Vagina (tissue), 2 donors: ENCODE measurements around the gene YBX2. TPM values are rescaled to one million over a fixed set of nuclear protein-coding genes. Genes with fewer than 3 reads are reported as not detected.
A peak's percentile ranks its signal among the peaks of the same experiment; 100 is the strongest.

ENCODE experiments used
- DNase-seq, 2 donors: peaks; one replicate each; pipeline ENCODE4 v3.0.0-alpha.2; 2017; ENCODE audit errors: extremely low spot score in 2 of 2
- H3K27ac ChIP-seq: fragments of 200-600 bp; sonication (generic); one replicate; pipeline ENCODE4 v1.5.1; 2019
- H3K27me3 ChIP-seq: fragments of 200-600 bp; sonication (generic); one replicate; pipeline ENCODE4 v1.5.1; 2019
- H3K36me3 ChIP-seq, 2 donors: fragments of 200-600 bp; sonication (generic); one replicate each; pipeline ENCODE4 v1.5.1; 2017 to 2019
- H3K4me1 ChIP-seq: fragments of 200-600 bp; sonication (generic); one replicate; pipeline ENCODE4 v1.5.1; 2019
- H3K4me3 ChIP-seq, 2 donors: fragments of 200-600 bp; sonication (generic); 1 replicate in 1 of 2; 2 replicates in 1 of 2; pipeline ENCODE4 v1.5.1; 2016 to 2019
- H3K9me3 ChIP-seq: fragments of 200-600 bp; sonication (generic); one replicate; pipeline ENCODE4 v1.5.1; 2019
- POLR2A ChIP-seq, 2 donors: fragments of 450-650 bp; IDR thresholded peaks; one replicate each; pipeline ENCODE4 v1.6.1; 2017; ENCODE audit warnings: antibody characterized with exemption in 2 of 2, mild to moderate bottlenecking in 2 of 2, moderate library complexity in 2 of 2
- POLR2AphosphoS5 ChIP-seq, 2 donors: sonication (generic); formaldehyde crosslinking; IDR thresholded peaks; one replicate each; pipeline ENCODE4 v1.9.0; 2017; ENCODE audit warnings: antibody characterized with exemption in 2 of 2, mild to moderate bottlenecking in 2 of 2, low read depth in 1 of 2; ENCODE audit not compliant: insufficient read depth in 1 of 2
- intact Hi-C: fragments of 100-400 bp; cut with DNase I; formaldehyde crosslinking; loops from one replicate; pipeline ENCODE4 v1.15.1; 2023
- total RNA-seq: library from RNA; depleted of rRNA; stranded (reverse); fragments of >200 nt; gene quantifications from one replicate; pipeline ENCODE4 v1.2.3, GENCODE V29; 2016
- TF ChIP-seq, protein P1 (sequence below), 3 experiments: fragments of 450-650 bp in 2 of 3; fragments of 200-600 bp in 1 of 3; sonication (generic) in 1 of 3; IDR thresholded peaks; one replicate each; pipeline ENCODE4 v1.5.1; 2017 to 2019; ENCODE audit warnings: antibody characterized with exemption in 3 of 3, mild to moderate bottlenecking in 2 of 3, moderate library complexity in 2 of 3

YBX2 gene
- total RNA-seq, 1 donor from 2014 or later: 0.25 TPM

DNA sequence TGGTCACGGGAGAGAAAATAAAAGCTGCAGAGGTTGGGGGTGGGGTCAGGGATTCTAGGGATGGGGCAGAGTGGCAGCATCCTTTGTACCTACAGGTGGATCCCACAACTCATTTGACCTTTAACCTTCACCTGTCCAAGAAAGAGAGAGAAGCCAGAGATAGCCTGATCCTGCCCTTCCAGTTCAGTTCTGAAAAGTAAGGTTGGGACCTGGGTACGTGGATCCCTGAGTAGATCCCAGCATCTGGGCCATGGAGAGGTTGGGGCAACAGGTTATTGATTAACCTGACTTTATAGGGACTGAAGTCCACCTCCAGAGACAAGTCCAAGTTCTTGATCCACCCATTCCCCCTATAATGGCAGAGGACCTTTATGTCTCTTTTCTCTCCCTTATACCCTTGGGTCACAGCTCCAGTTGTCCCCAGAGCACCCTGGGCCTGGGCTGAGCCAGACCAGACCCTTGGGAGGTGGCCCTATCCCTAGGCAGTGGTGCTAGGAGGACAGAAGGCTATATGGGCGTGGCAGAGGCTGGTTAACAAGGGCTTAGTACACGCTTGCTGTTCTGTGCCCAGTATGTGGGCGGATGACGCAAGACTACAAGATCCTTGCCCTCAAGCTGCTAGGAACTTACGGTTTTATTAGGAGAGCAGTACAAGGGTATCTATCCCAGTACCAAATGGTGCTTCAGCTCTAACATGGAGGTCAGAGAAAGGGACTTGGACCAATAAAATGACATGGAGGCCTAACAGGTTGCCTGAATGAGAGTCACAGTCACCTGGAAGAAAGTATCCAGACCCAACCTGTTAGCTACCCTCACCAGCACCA is 35.5 kb downstream of the YBX2 start:
- intact Hi-C loops: loop anchor here (10.0 kb wide), 1 partner anchor 306 kb away; the partner anchor contains the start of gene SENP3
- Histone ChIP-seq H3K27me3 (peaks cover 11% of the 10 kb centered on the region), H3K9me3 (no peaks in the 10 kb centered on the region), H3K36me3 (peaks cover 0 to 15% of the 10 kb centered on the region in 2 donors), H3K27ac (no peak overlapping the region), H3K4me3 (no peak overlapping the region), H3K4me1 (peaks cover 34% of the 10 kb centered on the region)
- no peak for DNase-seq
- no peak for TF ChIP-seq POLR2A (IDR thresholded peaks at IDR 0.05)
- TF ChIP-seq, protein P1, sequence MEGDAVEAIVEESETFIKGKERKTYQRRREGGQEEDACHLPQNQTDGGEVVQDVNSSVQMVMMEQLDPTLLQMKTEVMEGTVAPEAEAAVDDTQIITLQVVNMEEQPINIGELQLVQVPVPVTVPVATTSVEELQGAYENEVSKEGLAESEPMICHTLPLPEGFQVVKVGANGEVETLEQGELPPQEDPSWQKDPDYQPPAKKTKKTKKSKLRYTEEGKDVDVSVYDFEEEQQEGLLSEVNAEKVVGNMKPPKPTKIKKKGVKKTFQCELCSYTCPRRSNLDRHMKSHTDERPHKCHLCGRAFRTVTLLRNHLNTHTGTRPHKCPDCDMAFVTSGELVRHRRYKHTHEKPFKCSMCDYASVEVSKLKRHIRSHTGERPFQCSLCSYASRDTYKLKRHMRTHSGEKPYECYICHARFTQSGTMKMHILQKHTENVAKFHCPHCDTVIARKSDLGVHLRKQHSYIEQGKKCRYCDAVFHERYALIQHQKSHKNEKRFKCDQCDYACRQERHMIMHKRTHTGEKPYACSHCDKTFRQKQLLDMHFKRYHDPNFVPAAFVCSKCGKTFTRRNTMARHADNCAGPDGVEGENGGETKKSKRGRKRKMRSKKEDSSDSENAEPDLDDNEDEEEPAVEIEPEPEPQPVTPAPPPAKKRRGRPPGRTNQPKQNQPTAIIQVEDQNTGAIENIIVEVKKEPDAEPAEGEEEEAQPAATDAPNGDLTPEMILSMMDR (IDR thresholded peaks at IDR 0.05): no peak
- peak in 1 of 2 donors; percentile 11 for TF ChIP-seq POLR2AphosphoS5 (IDR thresholded peaks at IDR 0.05; ENCODE audit: insufficient read depth in 1 of 2, low read depth in 1 of 2)

DNA sequence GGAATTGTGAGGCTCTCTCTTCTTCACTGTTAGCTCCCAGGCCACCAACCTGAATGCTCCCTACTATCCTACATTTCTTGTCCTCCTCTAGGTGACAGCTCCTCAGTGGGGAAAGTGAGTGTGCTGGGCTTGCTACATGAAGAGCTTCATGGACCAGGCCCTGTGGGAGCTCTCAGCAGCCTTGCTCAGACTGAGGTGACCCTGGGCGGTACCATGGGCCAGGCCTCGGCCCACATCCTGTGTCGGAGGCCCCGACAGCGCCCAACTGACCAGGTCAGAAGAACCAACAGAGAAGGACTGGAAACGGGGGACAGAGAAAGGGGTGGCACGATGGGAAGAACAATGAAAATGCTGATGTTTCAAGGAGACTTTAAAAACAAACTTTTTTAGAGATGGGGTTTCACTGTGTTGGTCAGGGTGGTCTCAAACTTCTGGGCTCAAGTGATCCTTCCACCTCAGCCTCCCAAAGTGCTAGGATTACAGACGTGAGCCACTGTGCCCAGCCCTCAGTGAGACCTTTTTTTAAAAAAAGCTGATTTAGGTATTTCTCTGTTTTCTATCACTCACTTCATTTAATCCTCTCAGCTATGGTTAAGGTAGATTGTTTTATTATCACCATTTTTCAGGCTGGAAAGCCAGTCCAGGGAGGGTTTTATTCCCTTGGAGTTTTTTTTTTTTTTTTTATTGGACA is 37.5 kb downstream of the YBX2 start:
- no peak for DNase-seq
- TF ChIP-seq POLR2AphosphoS5 (IDR thresholded peaks at IDR 0.05; ENCODE audit: insufficient read depth in 1 of 2, low read depth in 1 of 2) (no peak), POLR2A (IDR thresholded peaks at IDR 0.05) (no peak)
- TF ChIP-seq, protein P1 (IDR thresholded peaks at IDR 0.05): no peak
- H3K36me3 ChIP-seq: peaks cover 0 to 15% of the 10 kb centered on the region in 2 donors
- peaks cover 29% of the 10 kb centered on the region for H3K4me1 ChIP-seq
- H3K27me3 ChIP-seq: peaks cover under 1% of the 10 kb centered on the region
- intact Hi-C loops: loop anchor here (10.0 kb wide), 1 partner anchor 308 kb away; the partner anchor contains the start of gene SENP3
- H3K27ac ChIP-seq: no peak overlapping the region
- no peak overlapping the region for H3K4me3 ChIP-seq
- H3K9me3 ChIP-seq: no peaks in the 10 kb centered on the region

DNA sequence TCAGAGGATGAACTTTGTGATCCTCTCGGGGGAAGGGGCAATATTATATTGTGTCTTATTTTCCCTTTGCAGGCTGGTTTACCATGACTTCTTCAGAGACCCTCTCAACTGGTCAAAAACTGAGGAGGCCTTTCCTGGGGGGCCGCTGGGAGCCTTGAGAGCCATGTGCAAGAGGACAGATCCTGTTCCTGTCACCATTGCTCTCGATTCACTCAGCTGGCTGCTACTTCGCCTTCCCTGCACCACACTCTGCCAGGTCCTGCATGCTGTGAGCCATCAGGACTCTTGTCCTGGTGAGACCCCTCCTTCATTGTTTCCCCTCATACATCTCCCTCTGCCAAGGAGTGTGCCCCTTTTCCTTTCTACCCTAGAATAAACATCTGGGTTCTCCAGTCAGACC is 39.9 kb downstream of the YBX2 start:
- Histone ChIP-seq H3K9me3 (no peaks in the 10 kb centered on the region), H3K36me3 (peaks cover 0 to 15% of the 10 kb centered on the region in 2 donors), H3K4me3 (no peak overlapping the region), H3K27ac (no peak overlapping the region), H3K27me3 (no peaks in the 10 kb centered on the region), H3K4me1 (peaks cover 29% of the 10 kb centered on the region)
- DNase-seq: no peak
- intact Hi-C loops: loop anchor here (10.0 kb wide), 1 partner anchor 310 kb away; the partner anchor contains the start of gene SENP3
- TF ChIP-seq POLR2AphosphoS5 (IDR thresholded peaks at IDR 0.05; ENCODE audit: insufficient read depth in 1 of 2, low read depth in 1 of 2) (no peak), POLR2A (IDR thresholded peaks at IDR 0.05) (no peak)
- TF ChIP-seq, protein P1 (IDR thresholded peaks at IDR 0.05): no peak

DNA sequence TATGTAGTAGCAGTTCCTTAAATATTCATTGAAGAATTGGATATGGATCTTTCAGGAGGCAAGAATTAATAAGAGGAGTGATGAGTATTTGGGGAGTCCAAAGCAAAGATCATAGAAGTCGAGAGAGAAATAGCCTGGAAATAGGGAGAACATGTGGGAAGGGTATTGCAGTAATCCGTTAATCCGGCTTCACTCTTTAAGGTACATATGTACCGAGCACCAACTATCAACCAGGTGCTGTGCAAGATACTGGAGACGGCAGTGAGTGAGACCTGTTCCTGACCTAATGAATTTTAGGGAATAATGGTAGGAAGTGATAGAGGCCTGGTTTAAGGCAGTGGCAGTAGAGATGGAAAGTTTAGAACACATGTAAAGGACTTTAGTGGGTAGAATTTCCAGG is 41.4 kb downstream of the YBX2 start:
- no peaks in the 10 kb centered on the region for H3K9me3 ChIP-seq
- no peaks in the 10 kb centered on the region for H3K27me3 ChIP-seq
- intact Hi-C loops: loop anchor here (10.0 kb wide), 1 partner anchor 312 kb away; the partner anchor contains the start of gene SENP3
- peak overlapping the region; percentile 99 for H3K27ac ChIP-seq
- H3K4me1 ChIP-seq: peaks cover 44% of the 10 kb centered on the region
- TF ChIP-seq, protein P1 (IDR thresholded peaks at IDR 0.05): no peak
- TF ChIP-seq POLR2AphosphoS5 (IDR thresholded peaks at IDR 0.05; ENCODE audit: insufficient read depth in 1 of 2, low read depth in 1 of 2) (no peak), POLR2A (IDR thresholded peaks at IDR 0.05) (no peak)
- peak overlapping the region; percentile 92 to 99 for H3K4me3 ChIP-seq
- DNase-seq: no peak
- H3K36me3 ChIP-seq: peaks cover 0 to 15% of the 10 kb centered on the region in 2 donors
